HepG2 (cell line): ENCODE data around the gene GRIK3.

Source experiments
- FOXK2 ChIP-seq: fragments of 450-650 bp; IDR thresholded peaks from 2 replicates; pipeline ENCODE4 v1.6.1; 2016
- FOXP4 ChIP-seq: sonication (generic); formaldehyde crosslinking; IDR thresholded peaks from 2 replicates; pipeline ENCODE4 v1.4.0; 2020; ENCODE audit warnings: missing genetic modification reagents
- GABPA ChIP-seq, 2 experiments: IDR thresholded peaks; 2 replicates each; pipeline ENCODE4 v1.6.1; 2011 to 2016; ENCODE audit warnings: low read depth in 2 of 2, low read length in 1 of 2, missing biosample characterization in 1 of 2, missing genetic modification characterization in 1 of 2
- POLR2AphosphoS5 ChIP-seq: IDR thresholded peaks from 2 replicates; pipeline ENCODE4 v1.6.1; 2012; ENCODE audit warnings: low read depth, low read length
- RCOR2 ChIP-seq: IDR thresholded peaks from 2 replicates; pipeline ENCODE4 v1.6.1; 2016; ENCODE audit warnings: missing biosample characterization, missing genetic modification reagents
- SKI ChIP-seq: fragments of 450-650 bp; IDR thresholded peaks from one replicate; pipeline ENCODE4 v1.6.1; 2018; ENCODE audit warnings: mild to moderate bottlenecking; ENCODE audit not compliant: partially characterized antibody
- SRSF1 ChIP-seq: fragments of 200-400 bp; formaldehyde crosslinking; optimal IDR thresholded peaks from 2 replicates; pipeline ENCODE3; 2017; ENCODE audit warnings: mild to moderate bottlenecking, low read depth, low read length, moderate library complexity
- TBP ChIP-seq: sonication (generic); formaldehyde crosslinking; IDR thresholded peaks from 2 replicates; pipeline ENCODE4 v1.5.0; 2020; ENCODE audit warnings: missing genetic modification reagents
- ZBTB8A ChIP-seq: sonication (generic); formaldehyde crosslinking; IDR thresholded peaks from 2 replicates; pipeline ENCODE4 v1.4.0; 2020; ENCODE audit warnings: mild to moderate bottlenecking, low read depth, missing genetic modification reagents, borderline replicate concordance
- ZNF782 ChIP-seq: sonication (generic); formaldehyde crosslinking; IDR thresholded peaks from 2 replicates; pipeline ENCODE4 v1.4.0; 2020; ENCODE audit warnings: missing genetic modification reagents, mild to moderate bottlenecking, borderline replicate concordance

- TF ChIP-seq SKI: no peak
- no peak for TF ChIP-seq ZBTB8A (CRISPR knock-in tag)
- TF ChIP-seq TBP: no peak
- no peak for TF ChIP-seq POLR2AphosphoS5
- no peak for TF ChIP-seq FOXP4 (CRISPR knock-in tag)
- no peak for TF ChIP-seq SRSF1
- no peak for TF ChIP-seq GABPA (IDR thresholded peaks at IDR 0.05; ENCODE audit: low read depth, low read length)
- TF ChIP-seq GABPA (CRISPR knock-in tag; IDR thresholded peaks at IDR 0.05; ENCODE audit: low read depth): no peak
- no peak for TF ChIP-seq ZNF782
- no peak for TF ChIP-seq FOXK2
- no peak for TF ChIP-seq RCOR2 (CRISPR knock-in tag)
Measured at GRCh38 chr1:36853638-36854037, 180.7 kb downstream of the GRIK3 start.
